Dedifferentiated amniotic fluid mesenchymal stem cell (primary cell): ENCODE data around the gene APIP.
"Not testable (repeated sequence)": the region's sequence is repeated elsewhere in the genome, so short reads cannot be mapped to it uniquely, and the experiment has no call there.

Source experiments
- DNase-seq: peaks from one replicate; pipeline ENCODE4 v3.0.0-alpha.2; 2016; ENCODE audit errors: extremely low spot score

Gene APIP

DNA sequence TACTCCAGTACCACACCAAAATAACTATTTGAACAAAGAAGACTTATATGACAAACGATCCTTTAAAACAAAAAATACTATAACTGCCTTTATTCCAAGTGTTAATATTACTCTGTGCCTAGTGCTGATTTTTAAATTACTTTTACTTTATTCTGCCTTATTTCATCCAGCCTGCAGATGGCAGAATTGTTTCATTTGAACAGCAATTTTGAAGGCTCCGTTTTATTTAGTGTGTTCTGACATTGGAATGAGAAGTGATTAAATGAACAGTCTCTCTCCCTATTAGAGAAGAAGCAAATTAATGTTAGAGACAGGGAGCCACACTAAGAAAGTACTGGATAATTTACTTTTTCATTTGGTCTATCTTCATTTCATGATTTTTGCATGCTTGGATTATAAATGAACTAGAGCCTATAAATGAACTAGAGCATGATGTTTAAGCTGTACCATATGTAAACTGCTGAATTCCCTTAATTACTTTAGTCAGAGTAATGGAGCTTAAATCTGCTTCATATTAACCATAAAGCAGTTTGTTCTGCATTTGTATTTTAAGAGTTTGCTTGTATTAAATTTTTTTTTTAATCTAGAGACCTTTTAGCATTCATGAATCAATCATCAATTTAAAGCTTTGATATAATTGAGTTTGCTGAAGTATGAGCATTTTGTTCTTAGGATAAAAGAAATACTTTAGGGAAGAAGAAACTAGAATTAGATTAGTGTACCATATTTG, 10.1 kb upstream of the APIP start:
- DNase-seq, result peak; percentile 86

DNA sequence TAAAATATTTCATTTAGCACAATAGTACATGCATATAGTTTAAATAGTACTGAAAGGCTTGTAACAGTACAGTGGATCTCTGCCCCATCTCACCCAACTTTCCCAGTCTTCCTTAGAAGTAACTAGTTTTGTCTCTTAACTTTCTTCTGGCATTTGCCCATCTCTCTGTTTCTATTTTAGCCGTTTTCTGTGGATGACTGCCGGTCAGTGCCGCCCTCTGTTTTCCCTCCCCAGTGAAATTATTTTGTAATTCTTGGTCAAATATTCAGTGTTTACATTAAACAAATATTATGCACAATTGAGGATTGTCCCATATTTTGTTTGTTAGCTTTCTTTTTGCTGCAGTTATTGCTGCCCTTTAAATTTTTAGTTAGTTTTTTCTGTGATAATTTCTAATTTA, 8.5 kb upstream of the APIP start:
- DNase-seq, result no peak

DNA sequence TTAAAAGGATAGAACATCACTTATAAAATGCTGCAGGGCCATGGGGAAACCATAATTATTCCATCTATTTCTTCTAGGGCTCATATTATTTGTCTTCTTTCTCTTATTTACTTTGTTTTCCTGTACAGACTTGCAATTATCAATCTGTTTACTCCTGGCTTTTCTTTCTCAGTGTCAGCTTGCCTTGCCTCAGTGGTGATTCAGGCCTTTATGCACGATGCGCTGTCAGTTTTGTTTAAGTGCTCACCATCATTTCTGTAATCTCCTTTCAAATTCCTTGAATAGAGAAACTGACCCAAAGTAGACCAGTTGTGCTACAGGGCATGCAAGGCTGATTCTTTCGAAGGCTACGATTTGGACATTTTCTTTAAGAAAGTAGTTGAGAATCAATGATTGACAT, 5.0 kb upstream of the APIP start:
- no peak for DNase-seq

DNA sequence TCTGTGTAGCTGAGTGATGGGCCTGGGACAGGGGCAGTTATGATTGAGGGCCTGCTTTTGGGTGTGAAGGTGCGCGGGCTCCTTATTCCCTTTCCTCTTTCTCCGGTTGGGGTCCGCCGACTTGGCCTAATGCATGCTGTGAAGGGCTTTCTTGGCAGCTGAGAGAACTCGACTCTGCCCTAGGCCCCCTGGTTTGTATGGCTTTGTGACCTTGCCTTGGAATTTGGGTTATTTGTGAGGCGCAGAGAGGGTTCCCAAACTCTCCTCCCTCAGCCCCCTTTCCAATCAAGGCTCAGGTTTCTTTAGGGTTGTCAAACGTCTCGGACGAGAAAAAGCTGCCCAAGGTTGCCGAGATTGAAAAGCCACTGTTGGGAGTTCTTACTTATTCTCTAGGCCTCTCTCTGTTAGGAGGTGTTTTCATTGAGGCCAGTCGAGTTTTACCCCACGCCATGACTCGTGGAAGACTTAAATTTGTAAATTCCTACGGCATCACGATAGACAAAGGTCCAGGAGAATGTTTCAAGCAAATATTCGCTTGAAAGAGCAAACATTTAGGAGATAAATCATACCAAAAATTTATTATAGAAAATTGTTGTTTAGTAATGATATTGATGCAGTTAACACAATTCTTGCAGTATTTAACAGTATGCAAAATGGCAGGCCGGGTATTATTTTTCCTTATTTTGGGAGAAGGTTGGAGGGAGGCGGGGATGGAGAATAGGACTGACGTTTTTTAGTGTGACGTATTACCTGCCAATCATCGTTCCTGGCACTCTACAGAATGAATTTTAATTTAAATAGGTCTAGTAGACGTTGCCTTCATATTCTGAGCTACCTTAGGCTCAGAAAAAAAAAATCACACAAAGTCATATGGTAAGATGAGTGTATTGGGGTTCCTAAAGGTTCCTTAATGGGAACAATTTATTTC, 928 bp upstream of the APIP start:
- DNase-seq, result no peak

DNA sequence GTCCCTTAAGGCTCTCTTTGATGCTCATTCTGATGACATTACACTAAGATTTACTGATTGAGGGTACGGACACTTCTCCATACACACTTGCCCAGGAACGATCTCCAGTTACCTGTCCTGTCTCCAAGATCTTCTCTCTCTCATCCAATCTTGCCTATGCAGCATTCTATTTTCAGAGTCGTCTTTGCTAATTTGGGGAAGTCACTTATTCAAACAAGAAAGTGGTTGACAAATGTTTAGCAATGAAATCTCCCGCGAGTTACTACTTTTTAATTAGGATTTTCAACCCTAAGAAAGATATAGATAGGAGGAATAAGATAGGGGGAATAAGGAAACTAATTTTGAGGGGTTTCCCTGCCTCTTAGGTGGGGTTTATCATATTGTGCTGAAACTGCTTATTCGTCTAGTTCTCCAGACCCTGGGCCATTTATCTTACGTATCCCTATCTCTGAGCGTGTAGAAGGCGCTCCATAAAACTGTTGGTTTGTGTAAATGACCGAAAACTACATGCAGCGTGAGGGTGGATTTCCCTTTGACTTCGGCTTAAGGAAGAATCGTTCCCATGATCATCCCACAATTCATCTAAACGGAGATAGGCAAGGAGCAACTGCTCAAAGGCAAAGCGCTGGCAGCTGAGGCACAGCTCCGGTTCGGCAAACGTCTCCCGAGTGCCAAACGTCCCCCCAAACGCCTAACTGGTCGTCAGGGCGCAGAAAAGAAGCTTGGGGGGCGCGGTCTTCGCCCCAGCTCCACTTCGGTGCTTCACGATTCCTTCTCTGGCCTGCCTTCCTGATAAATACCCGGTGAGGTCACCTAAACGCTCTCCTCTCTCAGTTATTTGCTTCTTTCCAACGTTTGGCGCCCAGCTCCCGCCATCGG, 804 bp downstream of the APIP start:
- DNase-seq, result no peak

DNA sequence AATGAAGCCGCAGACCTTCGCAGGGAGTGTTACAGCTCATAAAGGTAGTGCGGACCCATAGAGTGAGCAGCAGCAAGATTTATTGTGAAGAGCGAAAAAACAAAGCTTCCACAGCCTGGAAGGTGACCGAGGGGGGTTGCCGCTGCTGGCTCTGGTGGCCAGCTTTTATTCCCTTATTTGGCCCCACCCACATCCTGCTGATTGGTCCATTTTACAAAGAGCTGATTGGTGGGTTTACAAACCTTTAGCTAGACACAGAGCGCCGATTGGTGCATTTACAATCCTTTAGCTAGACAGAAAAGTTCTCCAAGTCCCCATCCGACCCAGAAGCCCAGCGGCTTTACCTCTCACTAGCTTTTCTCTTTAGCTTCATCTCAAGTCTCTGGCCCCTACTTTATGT, 2.6 kb downstream of the APIP start:
- not testable (repeated sequence) for DNase-seq

DNA sequence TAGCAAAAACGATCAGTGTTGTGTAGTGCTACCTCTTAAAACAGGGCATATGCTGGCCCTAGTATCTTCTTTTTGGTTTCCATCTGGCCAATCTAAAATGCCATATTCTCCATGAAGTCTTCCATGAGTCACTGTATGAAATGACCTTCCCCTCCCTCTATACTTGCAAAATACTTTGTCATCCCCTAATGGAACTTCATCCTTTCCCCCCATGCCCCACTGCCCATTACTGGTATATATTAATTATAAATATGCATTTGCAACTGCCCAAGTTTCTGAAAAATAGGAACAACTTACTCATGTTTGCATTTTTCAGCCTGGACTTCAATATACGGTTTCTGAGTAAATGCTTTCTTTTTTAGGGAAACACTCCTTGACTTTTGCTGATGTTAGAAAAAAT, 4.5 kb downstream of the APIP start:
- no peak for DNase-seq

DNA sequence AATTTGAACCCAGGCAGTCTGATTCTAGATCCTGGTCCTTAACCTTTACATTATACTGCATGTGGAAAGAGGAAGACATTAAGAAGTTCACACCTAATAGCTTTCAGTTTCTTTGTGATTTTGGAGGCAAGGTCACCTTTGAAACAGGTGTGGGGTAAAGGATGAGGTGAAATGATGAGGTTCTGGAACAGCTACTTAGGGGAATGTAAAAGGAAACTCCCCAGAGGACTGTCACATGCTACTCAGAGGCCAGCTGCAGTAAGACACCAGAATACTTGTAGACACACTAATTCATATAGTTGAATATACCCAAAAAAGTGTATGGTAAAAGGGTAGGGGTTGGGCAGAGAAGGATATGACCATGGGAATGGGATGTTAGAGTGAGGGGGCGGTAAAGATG, 5.4 kb downstream of the APIP start:
- no peak for DNase-seq

DNA sequence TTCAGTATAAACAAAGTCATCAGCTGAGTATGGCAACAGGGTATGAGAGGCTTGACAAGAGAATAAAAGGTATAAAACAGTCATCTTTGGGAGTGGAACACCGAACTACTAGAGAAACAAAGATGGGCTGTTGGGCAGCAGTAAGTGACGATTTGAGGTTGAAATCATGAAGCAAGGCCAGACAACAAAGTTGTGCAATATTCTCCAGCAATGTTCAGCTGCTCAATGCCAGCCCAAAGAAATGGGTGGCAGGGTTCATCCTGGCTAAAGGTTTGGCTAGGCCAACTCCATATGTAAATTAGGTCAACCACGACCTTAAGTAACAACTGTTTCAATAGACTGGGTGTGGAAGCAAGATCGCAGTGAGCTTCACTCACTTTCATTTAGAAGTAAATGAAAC, 6.2 kb downstream of the APIP start:
- no peak for DNase-seq

DNA sequence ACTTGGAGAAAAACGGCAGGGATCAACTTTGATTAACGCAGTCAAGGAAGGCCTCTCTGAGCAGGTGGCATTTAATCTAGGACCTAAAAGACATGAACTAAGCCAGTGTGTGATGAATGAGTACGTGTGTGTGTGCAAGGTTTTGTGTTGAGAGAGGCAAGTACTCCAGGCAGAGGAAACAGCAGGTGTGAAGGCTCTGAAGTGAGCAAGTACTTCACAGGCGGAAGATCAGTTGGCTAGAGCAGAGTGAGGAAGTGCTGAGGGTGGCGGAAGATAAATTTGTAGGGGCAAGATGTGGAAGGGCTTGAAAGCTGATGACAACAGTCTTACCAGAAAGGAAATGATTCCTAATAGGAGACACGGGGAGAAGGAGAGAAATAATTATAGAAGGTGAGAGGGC, 6.8 kb downstream of the APIP start:
- DNase-seq, result no peak

DNA sequence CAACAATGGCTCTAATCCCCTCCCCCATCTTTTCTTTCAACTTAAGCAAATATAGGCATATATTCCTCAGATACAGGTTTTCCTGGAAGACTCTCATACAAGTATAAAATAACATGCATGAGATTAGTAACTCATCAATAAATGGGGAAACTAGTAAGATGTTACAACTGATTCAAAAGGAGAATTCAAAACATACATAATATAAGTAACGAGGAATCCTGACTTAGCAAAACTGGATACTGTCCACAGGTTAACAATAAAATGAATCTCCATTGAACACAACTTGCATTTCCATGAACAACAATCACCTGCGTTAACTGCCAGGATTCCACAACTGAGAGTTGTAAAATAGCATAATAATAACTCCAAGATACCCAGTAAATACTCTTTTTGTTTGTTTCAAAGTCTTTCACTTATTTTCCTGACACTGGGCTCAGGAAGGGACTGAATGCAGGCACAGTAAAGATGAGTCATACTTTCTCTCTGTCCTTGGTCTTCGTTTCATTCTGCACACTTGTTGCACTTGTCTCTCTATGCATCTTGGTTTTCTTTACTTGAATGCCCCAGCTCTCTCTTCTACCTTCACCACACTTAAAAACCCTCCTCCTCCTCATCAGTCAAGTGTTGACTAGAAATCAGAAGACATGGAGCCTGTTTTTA, 8.1 kb downstream of the APIP start:
- DNase-seq, result no peak

DNA sequence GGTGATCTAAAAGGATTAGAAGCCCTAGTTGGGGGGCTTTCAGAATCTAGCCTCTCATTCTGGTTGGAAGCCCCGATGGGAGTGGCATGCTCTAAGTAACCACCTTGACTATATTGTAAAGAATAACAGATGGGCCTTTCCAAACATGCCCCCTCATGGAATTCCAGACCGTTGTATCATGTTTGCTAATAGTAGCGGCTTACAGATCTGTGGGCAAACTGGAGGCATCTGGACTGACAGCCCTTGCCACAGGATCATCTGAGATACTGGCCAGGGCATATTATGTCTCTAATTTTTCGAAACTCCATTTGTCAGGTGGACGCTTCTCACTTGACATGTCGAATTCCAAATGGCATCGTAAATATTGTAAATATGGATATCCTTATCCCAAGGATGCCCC, 10.5 kb downstream of the APIP start:
- DNase-seq, result no peak

DNA sequence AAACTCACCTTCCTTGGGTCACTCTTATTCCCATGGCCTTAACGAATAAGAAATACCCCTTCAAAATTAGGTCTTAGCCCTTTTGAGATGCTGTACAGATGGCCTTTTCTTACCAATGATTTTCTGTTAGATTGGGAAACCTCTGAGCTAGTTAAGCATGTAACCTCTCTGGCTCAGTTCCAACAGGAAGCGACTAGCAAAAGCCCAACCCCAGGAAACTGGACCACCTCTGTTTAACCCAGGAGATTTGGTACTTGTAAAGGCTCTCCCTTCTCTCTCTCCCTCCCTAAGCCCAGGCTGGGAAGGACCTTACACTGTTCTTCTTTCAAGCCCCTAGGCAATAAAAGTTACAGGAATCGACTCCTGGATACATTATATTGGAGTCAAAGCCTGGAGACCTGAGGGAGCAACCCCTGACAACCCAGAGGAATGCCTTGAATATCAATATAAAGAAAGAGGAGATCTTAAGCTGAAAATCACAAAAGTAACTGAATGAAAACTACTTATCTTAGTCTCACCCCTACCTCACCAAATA, 11.7 kb downstream of the APIP start:
- no peak for DNase-seq

DNA sequence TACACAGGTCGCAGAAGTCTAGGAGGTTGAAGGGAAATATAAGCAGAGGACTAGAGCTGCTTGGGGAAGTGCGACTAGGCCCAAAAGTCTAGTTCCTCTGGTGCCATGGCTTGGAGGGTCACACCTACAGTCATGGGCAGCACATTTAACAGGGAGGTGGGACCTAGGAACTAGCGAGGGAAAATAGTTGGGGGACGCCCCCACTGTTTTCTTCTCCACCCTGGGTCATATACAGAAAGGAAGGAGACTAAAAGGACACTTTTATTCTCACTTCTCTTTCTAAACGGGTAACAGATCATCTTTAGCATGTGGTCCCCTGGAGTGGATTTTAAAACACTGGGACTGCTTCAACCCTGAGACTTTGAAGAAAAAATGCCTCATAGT, 16.6 kb downstream of the APIP start:
- no peak for DNase-seq

DNA sequence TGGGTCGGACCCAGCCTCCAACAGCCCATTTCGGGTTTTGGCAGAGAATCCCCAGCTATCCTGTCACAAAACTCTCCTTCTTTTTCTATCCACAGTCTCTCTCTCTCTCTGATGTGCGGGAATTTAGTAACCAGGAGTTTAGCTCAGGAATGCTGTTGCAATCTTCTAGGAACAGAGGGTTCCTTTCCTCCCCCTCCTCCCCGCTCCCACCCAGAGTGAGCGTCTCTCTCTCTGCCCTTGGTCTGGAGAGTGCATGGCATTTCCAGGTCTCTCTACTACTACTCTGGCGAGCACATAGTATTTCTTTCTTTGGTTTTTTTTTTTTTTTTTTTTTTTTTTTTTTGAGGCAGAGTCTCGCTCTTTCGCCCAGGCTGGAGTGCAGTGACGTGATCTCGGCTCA, 17.7 kb downstream of the APIP start:
- no peak for DNase-seq

DNA sequence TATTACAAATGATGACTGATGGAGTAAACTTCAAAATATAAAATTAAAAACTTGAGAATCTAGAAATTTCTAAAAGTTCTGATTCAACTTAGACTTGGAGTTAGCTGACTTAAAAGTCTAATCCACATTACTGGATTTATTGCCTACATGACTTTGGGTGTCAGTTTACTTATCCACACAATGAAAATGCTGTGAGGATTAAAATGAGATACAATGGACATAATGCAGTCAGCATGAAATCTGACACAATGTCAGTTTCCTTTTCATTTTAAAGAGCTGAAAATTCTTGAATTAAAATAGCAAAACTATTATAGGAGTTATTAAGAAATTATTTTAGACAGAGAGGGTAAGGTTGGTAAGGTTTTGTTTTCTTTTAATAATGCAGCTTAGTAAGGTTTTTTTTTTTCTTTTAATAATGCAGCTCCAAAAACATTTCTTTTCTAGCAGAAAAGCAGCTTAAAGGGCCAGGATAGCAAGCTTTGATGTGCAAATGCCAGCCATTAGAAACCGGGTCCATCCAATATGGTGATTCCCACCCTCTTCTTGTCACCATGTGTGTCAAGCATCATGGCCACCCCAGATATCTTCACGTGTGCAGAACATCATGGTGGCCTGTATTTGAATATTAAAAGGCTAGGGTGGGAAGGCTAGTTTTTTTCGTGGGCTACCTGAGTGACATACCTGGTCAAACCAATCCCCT, 18.9 kb downstream of the APIP start:
- no peak for DNase-seq

DNA sequence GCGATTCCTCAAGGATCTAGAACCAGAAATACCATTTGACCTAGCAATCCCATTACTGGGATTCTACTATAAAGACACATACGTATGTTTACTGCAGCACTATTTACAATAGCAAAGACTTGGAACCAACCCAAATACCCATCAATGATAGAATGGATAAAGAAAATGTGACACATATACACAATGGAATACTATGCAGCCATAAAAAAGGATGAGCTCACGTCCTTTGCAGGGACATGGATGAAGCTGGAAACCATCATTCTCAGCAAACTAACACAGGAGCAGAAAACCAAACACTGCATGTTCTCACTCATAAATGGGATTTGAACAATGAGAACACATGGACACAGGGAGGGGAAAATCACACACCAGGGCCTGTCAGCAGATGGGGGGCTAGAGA, 20.0 kb downstream of the APIP start:
- not testable (repeated sequence) for DNase-seq

DNA sequence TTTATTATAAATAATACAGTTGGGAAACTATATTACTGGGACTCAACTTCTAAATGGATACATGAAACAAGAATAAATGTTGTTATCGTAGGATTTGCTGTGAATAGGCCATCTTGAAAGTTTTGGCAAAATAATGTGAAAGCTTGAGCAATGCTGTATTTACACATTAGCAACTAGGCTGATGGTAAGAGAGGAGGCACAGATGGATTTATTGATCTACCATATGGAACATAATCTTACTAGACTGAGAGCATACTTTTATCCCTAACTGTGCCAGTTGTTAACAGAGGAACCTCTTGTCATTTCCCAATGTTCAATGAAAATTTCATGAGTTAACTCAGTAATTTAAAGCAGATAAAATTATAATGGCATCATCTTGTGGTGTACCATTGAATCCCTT, 22.8 kb downstream of the APIP start:
- DNase-seq, result no peak

DNA sequence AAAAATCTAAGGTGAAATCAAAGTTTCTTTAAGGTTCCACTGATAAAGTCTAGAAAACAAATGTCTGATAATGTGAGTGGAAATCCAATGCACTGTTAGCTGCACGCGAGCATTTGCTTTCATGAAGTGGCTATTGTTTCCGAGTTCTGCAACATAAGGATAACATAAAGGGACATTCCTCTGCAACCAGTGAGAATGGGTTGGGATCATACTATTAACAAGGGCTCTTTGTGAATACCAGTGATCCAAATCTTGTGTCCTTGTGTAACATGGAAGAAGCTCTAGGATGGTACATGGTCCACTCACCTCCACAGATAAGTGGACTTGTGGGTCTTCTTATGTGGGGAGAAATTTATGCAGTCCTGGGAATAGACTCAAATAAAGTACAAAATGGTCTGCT, 24.6 kb downstream of the APIP start:
- DNase-seq, result no peak

DNA sequence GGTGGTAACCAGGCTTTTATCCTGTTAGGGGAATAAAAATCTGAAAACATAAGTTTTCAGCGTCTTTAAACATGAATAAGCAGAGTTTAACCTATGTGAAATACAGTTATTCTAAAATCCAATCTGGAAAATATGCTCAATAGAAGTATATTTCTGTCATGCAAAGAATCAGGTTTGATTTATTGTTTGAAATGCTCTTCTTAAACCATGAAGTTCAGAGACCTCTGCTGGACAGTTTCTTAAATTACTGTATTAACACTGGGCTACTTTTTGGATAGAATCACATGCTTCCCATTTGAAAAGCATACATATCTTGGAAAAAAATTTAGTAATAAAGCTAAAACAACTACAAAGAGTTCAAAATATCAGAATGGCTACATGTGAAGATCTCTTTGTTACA, 25.4 kb downstream of the APIP start:
- DNase-seq, result peak; percentile 64

DNA sequence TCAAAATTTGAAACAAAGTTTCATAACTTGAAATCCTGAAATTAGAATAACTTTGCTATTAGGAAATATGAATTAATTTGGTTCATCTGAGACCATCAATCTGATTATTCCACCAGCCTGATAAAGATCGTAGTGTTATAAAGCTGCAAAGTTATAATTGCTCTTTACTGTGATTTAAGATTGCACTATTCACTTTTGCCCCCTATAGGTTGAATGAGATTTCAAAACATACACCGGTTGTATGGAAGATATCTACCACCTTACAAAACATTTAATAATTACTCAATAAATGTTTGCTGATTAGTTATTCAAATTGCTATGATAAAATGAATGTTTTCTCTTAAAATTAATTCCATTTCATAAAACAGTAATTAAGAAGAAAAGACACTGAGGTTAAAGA, 26.1 kb downstream of the APIP start:
- no peak for DNase-seq
